GM13977 (cell line): Measurements from ENCODE around the gene CLINT1.

Experiments
- DNase-seq: peaks from one replicate; pipeline ENCODE4 v3.0.0; 2012; ENCODE audit warnings: low spot score
- in situ Hi-C: fragments of 300-500 bp; cut with MboI; formaldehyde crosslinking; loops from one replicate; pipeline ENCODE4 v1.12.0; 2022; ENCODE audit warnings: low sequenced_read_pairs, low pct_unique_long_range_greater_than_20kb, mixed read lengths, inconsistent platforms; ENCODE audit not compliant: unreplicated experiment
- TF ChIP-seq, protein P1 (sequence below): IDR thresholded peaks from 2 replicates; pipeline ENCODE4 v1.5.1; 2012; ENCODE audit warnings: mild to moderate bottlenecking, control low read depth; ENCODE audit not compliant: insufficient read depth; ENCODE audit errors: extremely low read depth, missing control alignments

The CLINT1 gene

DNA sequence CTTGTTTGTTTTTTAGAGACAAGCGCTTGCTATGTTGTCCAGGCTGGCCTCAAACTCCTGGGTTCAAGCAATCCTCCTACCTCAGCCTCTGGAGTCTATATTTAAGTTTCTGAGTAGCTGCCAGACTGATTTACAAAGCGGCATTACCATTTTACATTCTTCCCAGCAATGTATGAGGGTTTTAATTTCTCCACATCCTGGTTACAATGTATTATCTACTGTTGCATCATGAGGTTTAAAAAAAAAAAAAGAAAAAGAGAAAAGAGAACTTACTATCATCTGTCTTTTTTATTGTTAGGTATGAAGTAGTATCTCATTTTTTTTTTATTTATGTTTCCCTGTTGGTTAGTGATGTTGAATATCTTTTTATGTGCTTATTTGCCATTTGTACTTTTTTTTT lies 18.9 kb upstream of the CLINT1 start:
- no peak for DNase-seq
- in situ Hi-C loops = no loop called here
- TF ChIP-seq, protein P1, sequence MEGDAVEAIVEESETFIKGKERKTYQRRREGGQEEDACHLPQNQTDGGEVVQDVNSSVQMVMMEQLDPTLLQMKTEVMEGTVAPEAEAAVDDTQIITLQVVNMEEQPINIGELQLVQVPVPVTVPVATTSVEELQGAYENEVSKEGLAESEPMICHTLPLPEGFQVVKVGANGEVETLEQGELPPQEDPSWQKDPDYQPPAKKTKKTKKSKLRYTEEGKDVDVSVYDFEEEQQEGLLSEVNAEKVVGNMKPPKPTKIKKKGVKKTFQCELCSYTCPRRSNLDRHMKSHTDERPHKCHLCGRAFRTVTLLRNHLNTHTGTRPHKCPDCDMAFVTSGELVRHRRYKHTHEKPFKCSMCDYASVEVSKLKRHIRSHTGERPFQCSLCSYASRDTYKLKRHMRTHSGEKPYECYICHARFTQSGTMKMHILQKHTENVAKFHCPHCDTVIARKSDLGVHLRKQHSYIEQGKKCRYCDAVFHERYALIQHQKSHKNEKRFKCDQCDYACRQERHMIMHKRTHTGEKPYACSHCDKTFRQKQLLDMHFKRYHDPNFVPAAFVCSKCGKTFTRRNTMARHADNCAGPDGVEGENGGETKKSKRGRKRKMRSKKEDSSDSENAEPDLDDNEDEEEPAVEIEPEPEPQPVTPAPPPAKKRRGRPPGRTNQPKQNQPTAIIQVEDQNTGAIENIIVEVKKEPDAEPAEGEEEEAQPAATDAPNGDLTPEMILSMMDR = no peak

DNA sequence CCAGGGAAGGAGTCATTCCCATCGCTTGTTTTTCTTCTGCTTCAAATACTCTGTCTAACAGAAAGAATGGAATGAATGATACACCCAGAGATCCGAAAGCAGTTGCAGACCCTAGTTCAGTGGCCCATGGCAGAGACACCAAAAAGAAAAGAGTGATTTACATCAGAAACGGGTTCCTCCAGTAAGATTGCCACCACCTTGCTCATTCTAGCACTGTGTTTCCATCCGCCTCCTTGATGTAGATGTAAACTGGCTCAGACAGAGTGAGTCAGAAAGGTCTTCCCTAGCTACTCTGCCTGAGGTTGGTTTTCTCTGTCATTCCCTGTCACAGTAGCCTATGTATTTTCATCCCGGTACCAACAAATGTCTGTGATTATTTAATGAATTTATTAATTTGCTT lies 15.9 kb upstream of the CLINT1 start:
- in situ Hi-C loops = no loop called here
- no peak for DNase-seq

DNA sequence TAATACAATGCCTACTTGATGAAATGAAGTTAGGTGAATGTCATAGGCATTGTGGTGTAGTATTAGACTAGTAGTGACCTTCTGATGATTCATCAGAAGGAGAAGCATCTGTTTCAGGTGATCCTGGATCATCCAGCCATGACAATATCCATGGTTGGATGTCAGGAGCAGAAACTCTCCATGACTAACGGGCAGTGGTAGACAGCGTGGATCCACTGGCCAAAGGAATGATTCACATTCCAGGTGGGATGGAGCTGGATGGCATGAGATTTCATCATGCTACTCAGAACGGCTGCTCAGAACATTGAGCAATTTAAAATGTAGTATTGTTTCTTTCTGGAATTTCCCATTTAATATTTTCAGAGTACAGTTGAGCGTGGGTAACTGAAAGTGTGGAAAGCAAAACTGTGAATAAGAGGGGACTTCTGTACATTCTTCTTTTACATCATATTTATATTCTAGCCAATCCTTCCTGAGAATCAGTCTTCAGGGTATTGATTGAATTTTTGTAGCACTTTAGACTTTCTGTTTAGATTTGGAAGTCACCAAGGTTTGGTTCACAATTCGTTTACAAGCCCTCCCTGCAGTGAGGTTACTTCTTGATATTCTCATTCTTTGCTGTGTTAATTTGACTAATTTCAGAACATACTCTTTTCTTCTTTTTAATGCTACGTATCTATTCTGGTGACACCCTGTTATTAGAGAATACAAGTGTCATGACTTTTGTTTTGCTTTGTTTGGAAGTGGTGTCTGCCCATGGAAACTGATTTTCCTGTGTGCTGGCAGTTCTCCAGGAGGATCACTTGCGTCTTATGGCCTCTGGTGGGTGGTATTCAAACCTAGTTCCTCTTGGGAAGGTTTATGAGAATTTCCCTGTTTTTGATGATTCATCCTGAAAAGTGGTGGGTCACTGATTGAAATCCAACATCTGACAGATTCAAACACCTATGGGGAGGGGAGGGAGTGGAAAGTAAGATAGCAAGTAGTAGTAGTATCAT lies 12.2 kb upstream of the CLINT1 start:
- in situ Hi-C loops = no loop called here

More for the DNA sequence above, 15.9 kb upstream of the CLINT1 start:
- TF ChIP-seq, protein P1 = no peak

DNA sequence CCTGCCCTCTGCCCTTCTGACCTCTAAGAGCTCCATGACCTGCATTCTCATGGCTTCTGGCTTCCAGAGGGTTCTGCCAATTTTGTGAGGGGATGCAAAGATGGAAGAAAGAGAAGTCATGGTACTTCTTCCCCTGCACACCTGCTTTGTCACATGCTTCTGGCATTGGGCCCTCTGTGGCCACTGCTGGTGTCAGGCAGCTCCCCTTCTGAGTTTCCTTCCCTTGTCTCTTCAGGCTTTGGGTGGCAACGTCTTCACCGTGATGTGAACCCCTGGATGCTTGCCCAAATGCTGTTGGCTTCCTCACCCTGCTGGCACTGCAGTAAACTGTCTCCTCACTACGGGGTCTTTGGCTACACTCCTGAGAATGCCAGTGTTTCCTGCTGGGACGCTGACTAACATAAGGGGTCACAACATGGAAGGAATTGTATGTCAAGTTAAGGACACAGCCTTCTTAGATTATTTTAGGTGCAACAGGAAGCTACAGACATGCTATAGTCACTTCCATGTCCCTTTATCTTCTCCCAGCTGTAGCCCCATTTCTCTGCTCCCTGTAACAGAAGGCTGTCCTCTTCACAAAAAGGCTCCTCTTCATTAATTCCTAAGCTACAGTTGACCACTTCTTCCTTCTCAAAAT lies 8.9 kb upstream of the CLINT1 start:
- in situ Hi-C loops = no loop called here
- no peak for DNase-seq
- TF ChIP-seq, protein P1 = no peak

More for the DNA sequence above, 12.2 kb upstream of the CLINT1 start:
- peak; percentile 58 for DNase-seq
- TF ChIP-seq, protein P1 = no peak

DNA sequence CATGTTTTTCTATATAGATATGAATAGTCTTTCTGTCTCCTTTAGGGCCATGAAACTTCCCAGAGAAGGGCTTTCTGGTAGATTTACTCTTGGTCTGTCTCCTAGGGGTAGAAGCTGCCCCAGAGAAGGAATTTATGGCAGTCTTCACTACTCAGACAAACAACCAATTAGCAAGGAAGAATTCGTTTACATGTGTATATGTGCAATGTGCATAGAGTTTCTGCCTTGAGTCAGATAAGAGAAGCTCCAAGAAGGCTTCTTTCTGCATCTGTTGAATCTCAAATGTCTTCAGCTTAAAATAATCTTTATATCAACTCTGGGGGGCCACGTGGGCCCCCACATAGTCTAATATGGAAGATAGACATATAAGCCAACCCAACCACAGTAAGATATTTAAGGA lies 7.6 kb upstream of the CLINT1 start:
- in situ Hi-C loops = no loop called here
- TF ChIP-seq, protein P1 = no peak
- no peak for DNase-seq

DNA sequence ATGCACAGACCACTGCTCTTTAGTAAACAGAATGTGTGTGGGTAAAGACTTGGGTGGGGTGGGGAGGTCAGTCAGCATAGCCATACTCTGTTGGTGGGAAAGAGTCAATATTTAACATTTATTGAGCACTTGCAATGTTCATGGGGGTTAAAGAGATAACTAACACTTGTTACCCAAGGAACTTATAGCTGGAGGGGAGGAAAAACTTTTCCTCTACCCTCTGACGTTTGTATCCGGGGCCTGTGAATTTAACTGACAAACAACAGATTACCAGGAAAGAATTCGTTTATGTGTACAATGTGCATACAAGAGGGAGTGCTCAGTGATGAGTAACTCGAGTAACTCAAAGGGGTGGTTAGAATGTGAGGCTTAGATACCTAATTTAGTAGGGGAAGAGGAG lies 6.8 kb upstream of the CLINT1 start:
- in situ Hi-C loops = no loop called here
- no peak for DNase-seq
- TF ChIP-seq, protein P1 = no peak
